Measurements from ENCODE around the gene PACSIN1.

- no peak for TF ChIP-seq GATA3 (IDR thresholded peaks at IDR 0.05; ENCODE audit: low read depth, low read length)
- TF ChIP-seq GATA2 (IDR thresholded peaks at IDR 0.05; ENCODE audit: low read depth, low read length), result no peak
Observed at GRCh38 chr6:34475767-34476328, 10.0 kb downstream of the PACSIN1 start.

Measured in SH-SY5Y (cell line).